HepG2 (cell line): Measurements from ENCODE around the gene STIM1. TPM values are rescaled to one million over a fixed set of nuclear protein-coding genes. Genes with fewer than 3 reads are reported as not detected.

Experiments
- CBX2 ChIP-seq, 2 experiments: fragments of 200-600 bp in 1 of 2; sonication (generic); formaldehyde crosslinking in 1 of 2; IDR thresholded peaks; 2 replicates each; pipeline versions ENCODE4 v1.7.0 to v1.8.1; 2018 to 2022; ENCODE audit warnings: low read depth in 2 of 2, low read length in 1 of 2, mild to moderate bottlenecking in 1 of 2, missing genetic modification reagents in 1 of 2
- HCFC1 ChIP-seq: fragments of 150-350 bp; IDR thresholded peaks from 2 replicates; pipeline ENCODE4 v1.6.1; 2014; ENCODE audit warnings: low read depth, low read length
- HNF1A ChIP-seq, 2 experiments: sonication (generic) in 1 of 2; formaldehyde crosslinking in 1 of 2; IDR thresholded peaks; 2 replicates each; pipeline versions ENCODE4 v1.4.0 to v1.6.1; 2016 to 2020; ENCODE audit warnings: borderline replicate concordance in 1 of 2, low read depth in 1 of 2, mild to moderate bottlenecking in 1 of 2, missing genetic modification reagents in 1 of 2
- KLF12 ChIP-seq: sonication (generic); formaldehyde crosslinking; IDR thresholded peaks from 2 replicates; pipeline ENCODE4 v1.4.0; 2020; ENCODE audit warnings: missing genetic modification reagents, borderline replicate concordance
- MYPOP ChIP-seq: sonication (generic); formaldehyde crosslinking; IDR thresholded peaks from 2 replicates; pipeline ENCODE4 v1.8.1; 2023; ENCODE audit warnings: mild to moderate bottlenecking, moderate library complexity, missing genetic modification reagents
- PAXIP1 ChIP-seq: sonication (generic); formaldehyde crosslinking; conservative IDR thresholded peaks from 2 replicates; pipeline ENCODE4 v1.4.0; 2020; ENCODE audit warnings: mild to moderate bottlenecking, missing genetic modification reagents, moderate library complexity
- RFX3 ChIP-seq: IDR thresholded peaks from 2 replicates; pipeline ENCODE4 v1.6.1; 2016; ENCODE audit warnings: missing biosample characterization, missing genetic modification reagents
- SIN3A ChIP-seq: IDR thresholded peaks from 2 replicates; pipeline ENCODE4 v1.6.1; 2011; ENCODE audit warnings: low read depth, mild to moderate bottlenecking, control low read depth, low read length, borderline replicate concordance
- SRSF1 ChIP-seq: fragments of 200-400 bp; formaldehyde crosslinking; optimal IDR thresholded peaks from 2 replicates; pipeline ENCODE3; 2017; ENCODE audit warnings: mild to moderate bottlenecking, low read depth, low read length, moderate library complexity
- STAG1 ChIP-seq: sonication (generic); formaldehyde crosslinking; IDR thresholded peaks from 2 replicates; pipeline ENCODE4 v1.4.0; 2020; ENCODE audit warnings: missing genetic modification reagents
- TRIM24 ChIP-seq: sonication (generic); formaldehyde crosslinking; IDR thresholded peaks from 2 replicates; pipeline ENCODE4 v1.8.0; 2022; ENCODE audit warnings: mild to moderate bottlenecking, missing genetic modification reagents
- ZFP36L2 ChIP-seq: sonication (generic); formaldehyde crosslinking; IDR thresholded peaks from 2 replicates; pipeline ENCODE4 v1.4.0; 2020; ENCODE audit warnings: missing genetic modification reagents
- ZKSCAN1 ChIP-seq: fragments of 150-350 bp; IDR thresholded peaks from 2 replicates; pipeline ENCODE4 v1.6.1; 2014; ENCODE audit warnings: low read length
- ZNF512B ChIP-seq: sonication (generic); formaldehyde crosslinking; IDR thresholded peaks from 2 replicates; pipeline ENCODE4 v1.5.1; 2020; ENCODE audit warnings: missing genetic modification reagents, mild to moderate bottlenecking, borderline replicate concordance
- ZNF777 ChIP-seq: sonication (generic); formaldehyde crosslinking; IDR thresholded peaks from 2 replicates; pipeline ENCODE4 v1.4.0; 2020; ENCODE audit warnings: missing genetic modification reagents
- polyA plus RNA-seq, 8 experiments: library from polyadenylated mRNA; depleted of rRNA in 3 of 8; stranded (reverse) in 7 of 8; unstranded in 1 of 8; fragments of >200 nt; fragmentation: Illumina TruSeq in 4 of 8; extraction: Trizol in 4 of 8; gene quantifications; 2 replicates each; pipeline versions ENCODE4 v1.2.1 to v1.2.3, GENCODE V29; 2011 to 2016; ENCODE audit warnings: low read depth in 4 of 8, missing spikeins in 1 of 8, mixed read lengths in 1 of 8; ENCODE audit not compliant: insufficient read depth in 1 of 8
- total RNA-seq, 5 experiments: library from RNA; depleted of rRNA; stranded (reverse); fragments of >200 nt; fragmentation: Illumina TruSeq; extraction: Trizol; gene quantifications; 2 replicates each; pipeline ENCODE4 v1.2.3, GENCODE V29; 2016; ENCODE audit warnings: low read depth in 1 of 5

The STIM1 gene
- total and polyA plus RNA-seq, 2 of the 13 experiments (the other 11 are each of a cell fraction or from before 2014, with no cell fraction given) = 19.2 to 28.5 TPM

GRCh38 chr11:4094348-4095291 lies 239.2 kb downstream of the STIM1 start, which contains the start of gene RRM1 (continued):
- TF ChIP-seq MYPOP (CRISPR knock-in tag) (peak; percentile 88), CBX2 (IDR thresholded peaks at IDR 0.05; ENCODE audit: low read depth, low read length) (no peak), CBX2 (CRISPR knock-in tag; IDR thresholded peaks at IDR 0.05; ENCODE audit: low read depth) (0 out of 2 replicates have a peak, but pooled peaks have one; percentile 51), KLF12 (peak; percentile 74; the same call in 1 of the 2 replicates), SIN3A (peak; percentile 76; the same call in 1 of the 2 replicates), STAG1 (CRISPR knock-in tag) (no peak), ZNF512B (no peak), ZKSCAN1 (0 out of 2 replicates have a peak, but pooled peaks have one; percentile 47), ZNF777 (CRISPR knock-in tag) (peak; percentile 49; the same call in 1 of the 2 replicates), SRSF1 (peak; percentile 87), ZFP36L2 (CRISPR knock-in tag) (no peak), HCFC1 (peak; percentile 89), TRIM24 (CRISPR knock-in tag) (no peak), RFX3 (CRISPR knock-in tag) (0 out of 2 replicates have a peak, but pooled peaks have one; percentile 41), HNF1A (IDR thresholded peaks at IDR 0.05; ENCODE audit: low read depth) (0 out of 2 replicates have a peak, but pooled peaks have one; percentile 34), HNF1A (CRISPR knock-in tag; IDR thresholded peaks at IDR 0.05; ENCODE audit: borderline replicate concordance) (peak; percentile 81; the same call in 1 of the 2 replicates), PAXIP1 (CRISPR knock-in tag) (no peak; the same call in 1 of the 2 replicates)
